ENCODE data around the gene SHOC2. TPM values are rescaled to one million over a fixed set of nuclear protein-coding genes. Genes with fewer than 3 reads are reported as not detected.

The SHOC2 gene
- total and polyA plus RNA-seq, 9 of the 15 experiments (the other 6 are each of a cell fraction or from before 2014, with no cell fraction given): 9.2 to 17.5 (median 14.9) TPM

GRCh38 chr10:110871298-110872084 lies 47.9 kb upstream of the SHOC2 start, which contains the start of gene PDCD4 (continued):
- TF ChIP-seq RERE (CRISPR knock-in tag; IDR thresholded peaks at IDR 0.05; ENCODE audit: borderline replicate concordance) (no peak), HDAC6 (IDR thresholded peaks at IDR 0.05; ENCODE audit: low read depth, low read length) (no peak), POLR2G (IDR thresholded peaks at IDR 0.05; ENCODE audit: low read depth, low read length) (peak; percentile 92), FOXJ2 (tag; IDR thresholded peaks at IDR 0.05) (0 out of 2 replicates have a peak, but pooled peaks have one; percentile 42), PPARD (CRISPR knock-in tag; IDR thresholded peaks at IDR 0.05) (no peak), POLR2B (IDR thresholded peaks at IDR 0.05; ENCODE audit: low read depth, partially characterized antibody) (peak; percentile 85)

All from K562 (cell line).